AG04449 (cell line): ENCODE results near the gene RBM4.

Source experiments
- CTCF ChIA-PET: fragments of 350-600 bp; formaldehyde crosslinking; extraction: SDS; loops from one replicate; lab custom pipeline; 2021; ENCODE audit warnings: antibody characterized with exemption; lab: Yijun Ruan, JAX
- POLR2A ChIA-PET: fragments of 400-600, 350-600 bp; formaldehyde crosslinking; extraction: SDS; loops from one replicate; lab custom pipeline; 2020; ENCODE audit warnings: antibody characterized with exemption, inconsistent platforms; lab: Yijun Ruan, JAX
- DNase-seq: peaks from one replicate; pipeline ENCODE4 v3.0.0-alpha.2; 2010; ENCODE audit warnings: low read depth, low spot score
- H3K4me3 ChIP-seq: 2 replicates; pipeline ENCODE4 v1.5.1; 2011; ENCODE audit warnings: low read depth, mild to moderate bottlenecking, control low read depth, low read length
- CTCF ChIP-seq: IDR thresholded peaks from one replicate; pipeline ENCODE4 v1.5.1; 2011; ENCODE audit warnings: mild to moderate bottlenecking, moderate library complexity, low read length, control low read depth, inconsistent platforms; ENCODE audit not compliant: insufficient read depth; ENCODE audit errors: missing control alignments

The RBM4 gene

GRCh38 chr11:66670816-66671215 lies 32.3 kb downstream of the RBM4 start:
- POLR2A ChIA-PET: no interaction called here
- no peak for DNase-seq
- TF ChIP-seq CTCF: no peak
- no peak overlapping the region for H3K4me3 ChIP-seq
- CTCF ChIA-PET: no interaction called here

GRCh38 chr11:66674964-66675602 lies 36.6 kb downstream of the RBM4 start:
- ChIA-PET POLR2A (interaction anchor here (0.8 kb wide), 1 partner anchor 73 kb away, joined by 3 read pairs; no protein-coding TSS in a partner anchor), CTCF (interaction anchor here (1.0 to 1.2 kb wide), 2 partner anchors 98 to 266 kb away, joined by 3 to 6 read pairs; no protein-coding TSS in a partner anchor)
- no peak for DNase-seq
- no peak overlapping the region for H3K4me3 ChIP-seq
- no peak for TF ChIP-seq CTCF

DNA sequence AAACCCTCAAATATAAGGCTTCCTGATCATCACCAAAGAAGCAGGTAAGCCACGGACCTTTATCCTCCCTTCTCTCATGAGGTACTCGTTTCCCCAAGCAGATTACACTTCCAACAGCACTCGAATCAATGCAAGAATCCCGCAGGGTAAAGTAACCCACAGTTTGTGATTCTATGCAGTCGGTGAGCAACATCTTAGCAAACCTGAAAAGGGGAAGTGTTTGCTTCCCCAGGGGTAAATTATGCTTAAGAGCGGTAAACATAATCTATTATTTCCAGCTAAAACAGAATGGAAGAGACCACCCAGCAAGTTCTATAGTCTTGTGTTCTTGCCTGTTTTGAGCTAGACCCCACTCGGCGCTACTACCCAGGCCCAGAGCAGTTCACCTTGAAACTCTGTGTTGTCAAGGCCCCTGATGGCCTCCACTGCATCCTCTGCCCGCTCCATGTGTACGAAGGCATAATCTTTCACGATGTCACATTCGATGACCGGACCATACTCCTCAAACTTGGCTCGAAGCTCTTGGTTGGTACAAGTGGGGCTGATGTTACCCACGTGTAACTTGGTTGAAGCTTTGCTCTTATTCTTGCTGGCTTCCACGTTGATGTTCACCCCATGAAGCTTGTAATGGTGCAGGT lies 37.9 kb downstream of the RBM4 start:
- H3K4me3 ChIP-seq: peak overlapping the region; percentile 75
- no peak for DNase-seq
- CTCF ChIA-PET: interaction anchor here (1.1 to 7.0 kb wide), 10 partner anchors 10 to 268 kb away, joined by 3 to 115 read pairs (median 15); partner anchors contain the start of gene MRPL11
- POLR2A ChIA-PET: no interaction called here
- TF ChIP-seq CTCF: no peak

- peak overlapping the region; percentile 75 for H3K4me3 ChIP-seq
- no peak for DNase-seq
- POLR2A ChIA-PET: interaction anchor here (0.9 to 2.0 kb wide), 6 partner anchors 60 to 267 kb away, joined by 3 to 11 read pairs (median 6); partner anchors contain the start of genes ACTN3, CCDC87, CCS and DPP3
- TF ChIP-seq CTCF: no peak
- CTCF ChIA-PET: interaction anchor here (1.1 to 7.0 kb wide), 20 partner anchors 9 to 269 kb away, joined by 3 to 115 read pairs (median 8); partner anchors contain the start of genes BBS1, MRPL11, PELI3 and RBM4
Observed at GRCh38 chr11:66676931-66677598, 38.6 kb downstream of the RBM4 start.

DNA sequence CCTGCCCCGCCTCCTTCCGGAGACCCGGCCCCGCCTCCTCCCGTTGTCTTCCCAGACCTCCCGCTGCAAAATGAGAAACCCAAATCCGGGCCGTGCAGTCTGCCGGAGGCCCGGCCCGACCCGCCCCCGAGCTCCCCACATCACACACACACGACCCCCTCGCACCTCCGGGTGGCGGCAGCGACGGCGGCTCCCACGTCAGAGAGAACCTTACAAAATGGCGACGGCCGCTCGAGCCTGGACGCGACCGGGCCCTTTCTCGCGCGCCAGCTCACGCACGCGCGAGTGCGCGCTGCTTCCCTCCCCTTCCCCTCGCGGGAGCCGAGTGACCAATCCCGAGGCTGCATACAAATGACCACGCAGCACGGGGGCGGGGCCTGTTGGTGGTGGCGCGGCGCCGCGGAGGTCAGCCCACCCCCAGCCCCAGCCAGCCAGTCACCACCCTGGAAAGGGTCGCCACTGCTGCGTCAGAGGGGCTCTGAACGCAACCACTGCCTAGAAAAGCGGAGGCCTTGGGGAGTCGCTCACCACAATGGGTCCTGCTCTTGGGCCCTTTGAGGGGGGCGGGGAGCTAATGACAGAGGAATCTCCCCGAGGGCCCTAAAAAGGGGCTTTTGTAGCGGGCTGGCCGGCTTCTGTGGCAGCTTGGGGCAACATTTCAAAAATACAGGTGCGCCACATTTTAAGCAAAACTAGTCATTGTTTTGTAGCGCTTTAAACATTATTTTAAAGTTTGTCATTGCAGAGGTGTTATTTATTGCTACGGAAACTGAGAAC lies 39.3 kb downstream of the RBM4 start, which contains the start of gene RBM4B:
Gene RBM4B (minus strand): TSS at position 289 of the 777 bp plus-strand sequence. CDS start 808 bp downstream, outside the sequence.
- CTCF ChIA-PET: interaction anchor here (0.7 to 7.0 kb wide), 49 partner anchors 9 to 291 kb away, joined by 3 to 115 read pairs (median 5); partner anchors contain the start of genes BBS1, CCDC87, CCS and CTSF
- no peak for TF ChIP-seq CTCF
- peak within 1 kb of the TSS; percentile 75 for H3K4me3 ChIP-seq
- peak; percentile 59 for DNase-seq
- POLR2A ChIA-PET: interaction anchor here (0.6 to 2.0 kb wide), 12 partner anchors 15 to 268 kb away, joined by 3 to 11 read pairs (median 4); partner anchors contain the start of genes ACTN3, BBS1, CCDC87 and CCS
